ENCODE results near the gene ROR1. TPM values are rescaled to one million over a fixed set of nuclear protein-coding genes. Genes with fewer than 3 reads are reported as not detected.

Gene ROR1
- total and polyA plus RNA-seq, 10 of the 15 experiments (the other 5 are each of a cell fraction or from before 2014, with no cell fraction given) = 0.02 to 0.08 (median 0.05) TPM; not detected in 6

GRCh38 chr1:63902844-63903589, 129.2 kb downstream of the ROR1 start (continued):
- TF ChIP-seq MXI1 (IDR thresholded peaks at IDR 0.05; ENCODE audit: low read depth, low read length) (no peak), ZNF207 (IDR thresholded peaks at IDR 0.05; ENCODE audit: borderline replicate concordance) (no peak), TCF7 (IDR thresholded peaks at IDR 0.05; ENCODE audit: borderline replicate concordance) (no peak), IRF3 (IDR thresholded peaks at IDR 0.05) (no peak), POLR2AphosphoS2 (IDR thresholded peaks at IDR 0.05; ENCODE audit: low read depth, low read length) (no peak), GATAD2B (conservative IDR thresholded peaks at IDR 0.05; ENCODE audit: low read depth) (no peak), RAD51 (IDR thresholded peaks at IDR 0.05) (no peak)
- TF ChIP-seq, protein P1, sequence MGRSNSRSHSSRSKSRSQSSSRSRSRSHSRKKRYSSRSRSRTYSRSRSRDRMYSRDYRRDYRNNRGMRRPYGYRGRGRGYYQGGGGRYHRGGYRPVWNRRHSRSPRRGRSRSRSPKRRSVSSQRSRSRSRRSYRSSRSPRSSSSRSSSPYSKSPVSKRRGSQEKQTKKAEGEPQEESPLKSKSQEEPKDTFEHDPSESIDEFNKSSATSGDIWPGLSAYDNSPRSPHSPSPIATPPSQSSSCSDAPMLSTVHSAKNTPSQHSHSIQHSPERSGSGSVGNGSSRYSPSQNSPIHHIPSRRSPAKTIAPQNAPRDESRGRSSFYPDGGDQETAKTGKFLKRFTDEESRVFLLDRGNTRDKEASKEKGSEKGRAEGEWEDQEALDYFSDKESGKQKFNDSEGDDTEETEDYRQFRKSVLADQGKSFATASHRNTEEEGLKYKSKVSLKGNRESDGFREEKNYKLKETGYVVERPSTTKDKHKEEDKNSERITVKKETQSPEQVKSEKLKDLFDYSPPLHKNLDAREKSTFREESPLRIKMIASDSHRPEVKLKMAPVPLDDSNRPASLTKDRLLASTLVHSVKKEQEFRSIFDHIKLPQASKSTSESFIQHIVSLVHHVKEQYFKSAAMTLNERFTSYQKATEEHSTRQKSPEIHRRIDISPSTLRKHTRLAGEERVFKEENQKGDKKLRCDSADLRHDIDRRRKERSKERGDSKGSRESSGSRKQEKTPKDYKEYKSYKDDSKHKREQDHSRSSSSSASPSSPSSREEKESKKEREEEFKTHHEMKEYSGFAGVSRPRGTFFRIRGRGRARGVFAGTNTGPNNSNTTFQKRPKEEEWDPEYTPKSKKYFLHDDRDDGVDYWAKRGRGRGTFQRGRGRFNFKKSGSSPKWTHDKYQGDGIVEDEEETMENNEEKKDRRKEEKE (IDR thresholded peaks at IDR 0.05) = no peak
